GM23248 (cell line): ENCODE data around the gene MAP4K2. TPM values are rescaled to one million over a fixed set of nuclear protein-coding genes. Genes with fewer than 3 reads are reported as not detected.

Experiments used
- DNase-seq: peaks from one replicate; pipeline ENCODE4 v3.0.0-alpha.2; 2015
- H2AFZ ChIP-seq: fragments of 200-600 bp; sonication (generic); 2 replicates; pipeline ENCODE4 v1.6.1; 2016; ENCODE audit warnings: antibody characterized with exemption
- H3F3A ChIP-seq: fragments of 200-600 bp; sonication (generic); 2 replicates; pipeline ENCODE4 v1.6.1; 2016; ENCODE audit warnings: mild to moderate bottlenecking, antibody characterized with exemption, mixed run types; ENCODE audit not compliant: insufficient read depth
- H3K27ac ChIP-seq: fragments of 200-600 bp; sonication (generic); 2 replicates; pipeline ENCODE4 v1.5.1; 2016; ENCODE audit warnings: mild to moderate bottlenecking
- H3K27me3 ChIP-seq: fragments of 200-600 bp; sonication (generic); replicated peaks from 2 replicates; pipeline ENCODE4 v1.6.1; 2016; ENCODE audit warnings: mild to moderate bottlenecking; ENCODE audit not compliant: insufficient read depth
- H3K36me3 ChIP-seq: fragments of 200-600 bp; sonication (generic); 2 replicates; pipeline ENCODE4 v1.6.1; 2016; ENCODE audit warnings: low read depth, mild to moderate bottlenecking
- H3K4me1 ChIP-seq: fragments of 200-600 bp; sonication (generic); 2 replicates; pipeline ENCODE4 v1.6.1; 2016; ENCODE audit warnings: mild to moderate bottlenecking; ENCODE audit not compliant: insufficient read depth
- H3K4me2 ChIP-seq: fragments of 200-600 bp; sonication (generic); one replicate; pipeline ENCODE4 v1.6.1; 2016; ENCODE audit warnings: mild to moderate bottlenecking; ENCODE audit not compliant: unreplicated experiment
- H3K4me3 ChIP-seq: fragments of 200-600 bp; sonication (generic); 2 replicates; pipeline ENCODE4 v1.5.1; 2016; ENCODE audit warnings: mild to moderate bottlenecking
- H3K79me2 ChIP-seq: fragments of 200-600 bp; sonication (generic); 2 replicates; pipeline ENCODE4 v1.6.1; 2016; ENCODE audit warnings: mild to moderate bottlenecking; ENCODE audit not compliant: insufficient read depth
- H3K9ac ChIP-seq: fragments of 200-600 bp; sonication (generic); 2 replicates; pipeline ENCODE4 v1.6.1; 2016; ENCODE audit warnings: mild to moderate bottlenecking
- H3K9me2 ChIP-seq: fragments of 200-600 bp; sonication (generic); 2 replicates; pipeline ENCODE4 v1.6.1; 2016; ENCODE audit warnings: mixed run types, mild to moderate bottlenecking, moderate library complexity; ENCODE audit not compliant: insufficient read depth
- H3K9me3 ChIP-seq: fragments of 200-600 bp; sonication (generic); one replicate; pipeline ENCODE4 v1.6.1; 2017; ENCODE audit warnings: low read depth
- H4K20me1 ChIP-seq: fragments of 200-600 bp; sonication (generic); 2 replicates; pipeline ENCODE4 v1.6.0; 2016; ENCODE audit not compliant: insufficient read depth
- EZH2 ChIP-seq: fragments of 200-600 bp; sonication (generic); IDR thresholded peaks from 2 replicates; pipeline ENCODE4 v1.6.1; 2018; ENCODE audit warnings: antibody characterized with exemption, mild to moderate bottlenecking; ENCODE audit not compliant: insufficient read depth, poor library complexity, severe bottlenecking
- EZH2phosphoT487 ChIP-seq: fragments of 200-600 bp; sonication (generic); IDR thresholded peaks from 2 replicates; pipeline ENCODE4 v1.6.1; 2018; ENCODE audit warnings: antibody characterized with exemption, moderate library complexity, mild to moderate bottlenecking, low read depth; ENCODE audit not compliant: insufficient read depth
- WGBS, 2 experiments: methylation state at CpG; one replicate each; pipeline ENCODE4 v1.1.6; 2015 to 2017; ENCODE audit warnings: low lambda C conversion rate in 2 of 2, low coverage in 1 of 2; ENCODE audit errors: missing lambda C conversion rate in 2 of 2; 5-methylcytosine and 5-hydroxymethylcytosine counted together
- in situ Hi-C: fragments of 300-500 bp; cut with MboI; formaldehyde crosslinking; loops from 2 replicates; pipeline ENCODE4 v1.15.0; 2020
- polyA plus RNA-seq: library from polyadenylated mRNA; unstranded; fragments of >200 nt; fragmentation: Nextera tagmentation; extraction: Ambion mirVana; gene quantifications from 2 replicates; pipeline ENCODE4 v1.2.1, GENCODE V29; 2016
- total RNA-seq: library from RNA; depleted of rRNA; stranded (reverse); fragments of >200 nt; shearing (Covaris generic); gene quantifications from 2 replicates; pipeline ENCODE4 v1.2.3, GENCODE V29; 2014

Gene MAP4K2
- total and polyA plus RNA-seq, 2 experiments from 2014 or later = 6.2 to 18.2 TPM

- no peaks in the 10 kb centered on the region for H3K79me2 ChIP-seq
- H3K4me1 ChIP-seq = no peaks in the 10 kb centered on the region
- H3K27ac ChIP-seq = no peak overlapping the region
- WGBS, 2 experiments = 71 to 83% methylated on average over 12 to 21 of the region's 21 CpGs
- no peak overlapping the region for H2AFZ ChIP-seq
- H3K9ac ChIP-seq = no peak overlapping the region
- in situ Hi-C loops = no loop called here
- TF ChIP-seq EZH2 = no peak
- TF ChIP-seq EZH2phosphoT487 = no peak
- H3K9me3 ChIP-seq = no peaks in the 10 kb centered on the region
- H3F3A ChIP-seq = no peaks in the 10 kb centered on the region
- no peak overlapping the region for H3K4me3 ChIP-seq
- no peak for DNase-seq
- no peaks in the 10 kb centered on the region for H4K20me1 ChIP-seq
- H3K4me2 ChIP-seq = no peak overlapping the region
- H3K9me2 ChIP-seq = no peaks in the 10 kb centered on the region
- no peaks in the 10 kb centered on the region; the same call in 1 of the 2 replicates for H3K27me3 ChIP-seq
- no peaks in the 10 kb centered on the region for H3K36me3 ChIP-seq
These were observed 29.6 kb upstream of the MAP4K2 start for GRCh38 chr11:64832467-64833197.

- Histone ChIP-seq H2AFZ (no peak overlapping the region), H3K4me1 (no peaks in the 10 kb centered on the region), H3K27me3 (no peaks in the 10 kb centered on the region; the same call in 1 of the 2 replicates), H3F3A (no peaks in the 10 kb centered on the region), H4K20me1 (no peaks in the 10 kb centered on the region), H3K4me2 (no peak overlapping the region), H3K79me2 (no peaks in the 10 kb centered on the region), H3K9me3 (no peaks in the 10 kb centered on the region), H3K4me3 (no peak overlapping the region), H3K9me2 (no peaks in the 10 kb centered on the region), H3K9ac (no peak overlapping the region), H3K36me3 (no peaks in the 10 kb centered on the region), H3K27ac (no peak overlapping the region)
- WGBS, 2 experiments = 88% methylated on average over 24 of the region's 24 CpGs
- TF ChIP-seq EZH2 (no peak), EZH2phosphoT487 (no peak)
- DNase-seq = no peak
- in situ Hi-C loops = no loop called here
These were observed 28.4 kb upstream of the MAP4K2 start for GRCh38 chr11:64831411-64831891.

- Histone ChIP-seq H3K9me3 (no peaks in the 10 kb centered on the region), H3K4me2 (no peak overlapping the region), H2AFZ (no peak overlapping the region), H3K36me3 (no peaks in the 10 kb centered on the region), H4K20me1 (no peaks in the 10 kb centered on the region), H3K27ac (no peak overlapping the region), H3K9ac (no peak overlapping the region), H3F3A (no peaks in the 10 kb centered on the region), H3K9me2 (no peaks in the 10 kb centered on the region), H3K4me1 (no peaks in the 10 kb centered on the region), H3K27me3 (no peaks in the 10 kb centered on the region; the same call in 1 of the 2 replicates), H3K4me3 (no peak overlapping the region), H3K79me2 (no peaks in the 10 kb centered on the region)
- in situ Hi-C loops = no loop called here
- no peak for TF ChIP-seq EZH2
- TF ChIP-seq EZH2phosphoT487 = no peak
- no peak for DNase-seq
- 73 to 78% methylated on average over 36 to 39 of the region's 43 CpGs for WGBS, 2 experiments
These were observed 26.7 kb upstream of the MAP4K2 start for GRCh38 chr11:64829536-64830251.

GRCh38 chr11:64827451-64827839 lies 24.4 kb upstream of the MAP4K2 start:
- Histone ChIP-seq H3K27me3 (no peaks in the 10 kb centered on the region; the same call in 1 of the 2 replicates), H2AFZ (no peak overlapping the region), H3K4me3 (no peak overlapping the region), H3F3A (no peaks in the 10 kb centered on the region), H3K79me2 (no peaks in the 10 kb centered on the region), H3K36me3 (no peaks in the 10 kb centered on the region), H3K9me3 (no peaks in the 10 kb centered on the region), H3K4me1 (no peaks in the 10 kb centered on the region), H3K4me2 (no peak overlapping the region), H3K27ac (no peak overlapping the region), H3K9ac (no peak overlapping the region), H4K20me1 (no peaks in the 10 kb centered on the region), H3K9me2 (no peaks in the 10 kb centered on the region)
- WGBS, 2 experiments = 86 to 87% methylated on average over 22 of the region's 22 CpGs
- no peak for DNase-seq
- in situ Hi-C loops = no loop called here
- TF ChIP-seq EZH2phosphoT487 (no peak), EZH2 (no peak)
